ENCODE data around the gene PCNX1.

GRCh38 chr14:70988452-70988851, 81.2 kb downstream of the PCNX1 start:
- TF ChIP-seq CTCF (IDR thresholded peaks at IDR 0.05; ENCODE audit: insufficient read depth, low read length) (no peak), POLR2AphosphoS5 (IDR thresholded peaks at IDR 0.05; ENCODE audit: low read depth) (no peak), REST (IDR thresholded peaks at IDR 0.05; ENCODE audit: insufficient replicate concordance, low read depth) (no peak), GABPA (IDR thresholded peaks at IDR 0.05; ENCODE audit: low read depth) (no peak)
